HG03378 (cell line): ENCODE data around the gene CDC6.

Source experiments
- ATAC-seq: cut with Tn5 transposase; IDR thresholded peaks from one replicate; pipeline ENCODE4 v1.9.1; 2021; ENCODE audit warnings: mild to moderate bottlenecking, moderate library complexity; ENCODE audit not compliant: unreplicated experiment

CDC6 gene

GRCh38 chr17:40309949-40310510, 22.4 kb downstream of the CDC6 start:
- ATAC-seq: no peak

- ATAC-seq: no peak
These were observed 23.3 kb downstream of the CDC6 start for GRCh38 chr17:40310882-40311391.

GRCh38 chr17:40311575-40311974, 23.9 kb downstream of the CDC6 start:
- ATAC-seq: no peak

- no peak for ATAC-seq
These were observed 24.6 kb downstream of the CDC6 start for GRCh38 chr17:40312131-40312731.

GRCh38 chr17:40312893-40313667, 25.4 kb downstream of the CDC6 start:
- no peak for ATAC-seq

GRCh38 chr17:40313668-40314583, 26.2 kb downstream of the CDC6 start:
- ATAC-seq: no peak

GRCh38 chr17:40314584-40314956, 26.9 kb downstream of the CDC6 start:
- ATAC-seq: no peak

- no peak for ATAC-seq
These were observed 27.5 kb downstream of the CDC6 start for GRCh38 chr17:40315206-40315605.

- ATAC-seq: no peak
These were observed 28.2 kb downstream of the CDC6 start for GRCh38 chr17:40315678-40316570.

GRCh38 chr17:40316571-40317344, 29.1 kb downstream of the CDC6 start:
- no peak for ATAC-seq

GRCh38 chr17:40317345-40317873, 29.7 kb downstream of the CDC6 start:
- ATAC-seq: no peak

GRCh38 chr17:40317880-40318829, 30.5 kb downstream of the CDC6 start:
- ATAC-seq: no peak

- ATAC-seq: no peak
These were observed 31.2 kb downstream of the CDC6 start for GRCh38 chr17:40318830-40319391.

- ATAC-seq: no peak
These were observed 32.2 kb downstream of the CDC6 start for GRCh38 chr17:40319651-40320540.

GRCh38 chr17:40320756-40321523, 33.3 kb downstream of the CDC6 start:
- no peak for ATAC-seq

- ATAC-seq: no peak
These were observed 33.8 kb downstream of the CDC6 start for GRCh38 chr17:40321524-40321929.
